Inflammatory macrophage (primary cell): ENCODE results near the gene GNPDA1.

Source experiments
- DNase-seq, 2 donors: peaks; one replicate each; pipeline ENCODE4 v3.0.0-alpha.2; 2020 to 2022

GNPDA1 gene

DNA sequence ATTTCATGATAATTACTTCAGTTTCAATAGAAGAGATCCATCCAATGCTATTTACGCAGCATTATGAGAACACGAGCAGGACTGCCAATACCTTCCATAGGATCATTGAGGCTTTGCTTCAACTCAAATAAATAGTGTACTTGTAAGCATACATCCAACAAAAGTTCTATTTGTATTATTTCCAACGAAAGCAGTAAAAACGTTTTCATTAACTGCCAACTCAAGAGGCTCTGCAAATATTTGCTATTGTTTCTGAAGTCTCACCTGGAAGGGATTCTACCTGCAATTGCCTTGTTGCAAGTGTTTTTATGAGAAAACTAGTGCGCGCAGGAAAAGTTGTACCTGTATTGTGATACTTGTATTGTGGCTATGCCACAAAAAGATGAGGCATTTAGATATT is 11.0 kb upstream of the GNPDA1 start:
- no peak for DNase-seq

DNA sequence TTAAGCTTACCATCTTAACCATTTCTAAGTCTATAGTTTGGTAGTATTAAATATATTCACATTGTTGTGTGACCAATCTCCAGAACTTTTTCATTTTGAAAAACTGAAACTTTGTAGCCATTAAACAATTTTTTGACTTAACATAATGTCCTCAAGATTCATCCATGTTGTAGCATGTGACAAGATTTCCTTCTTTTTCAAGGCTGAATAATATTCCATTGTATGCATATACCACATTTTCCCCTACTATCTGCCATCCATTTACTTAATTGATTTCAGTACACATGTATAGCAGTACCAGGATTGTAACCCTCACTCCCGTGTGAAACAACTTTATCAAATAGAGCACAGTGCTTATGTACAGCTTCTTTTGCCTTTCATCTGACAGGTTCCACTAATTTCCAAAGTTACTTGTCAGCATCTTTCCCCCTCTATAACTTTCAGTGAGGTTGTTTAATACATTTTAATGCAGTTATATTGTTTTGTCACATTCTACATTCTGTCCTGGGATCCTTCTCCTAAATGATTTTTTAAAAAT is 7.4 kb upstream of the GNPDA1 start:
- DNase-seq = no peak

DNA sequence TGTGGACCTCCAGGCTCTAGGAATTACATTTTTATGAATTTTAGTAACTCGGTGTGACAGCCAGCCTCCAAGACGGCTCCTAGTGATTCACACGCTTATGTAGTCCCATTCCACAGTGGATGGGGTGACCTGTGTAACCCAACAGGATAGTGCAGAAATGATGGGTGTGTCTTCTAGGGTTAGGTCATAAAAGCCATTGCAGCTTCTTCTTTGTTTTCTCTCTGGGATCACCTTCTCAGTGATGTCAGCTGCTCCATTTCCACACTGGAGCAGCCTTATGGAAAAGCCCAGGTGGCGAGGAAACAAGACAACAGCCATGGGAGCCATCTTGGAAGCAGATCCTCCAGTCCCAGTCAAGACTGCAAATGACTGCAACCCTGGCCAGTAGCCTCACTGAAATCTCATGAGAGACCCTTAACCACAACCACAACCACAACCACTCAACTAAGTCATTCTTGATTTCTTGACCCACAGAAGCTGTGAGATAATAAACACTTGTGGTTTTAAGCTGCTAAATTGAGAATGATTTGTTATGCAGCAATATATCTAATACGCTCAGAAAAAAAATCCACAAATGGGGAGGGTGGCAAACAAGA is 5.1 kb upstream of the GNPDA1 start:
- no peak for DNase-seq

DNA sequence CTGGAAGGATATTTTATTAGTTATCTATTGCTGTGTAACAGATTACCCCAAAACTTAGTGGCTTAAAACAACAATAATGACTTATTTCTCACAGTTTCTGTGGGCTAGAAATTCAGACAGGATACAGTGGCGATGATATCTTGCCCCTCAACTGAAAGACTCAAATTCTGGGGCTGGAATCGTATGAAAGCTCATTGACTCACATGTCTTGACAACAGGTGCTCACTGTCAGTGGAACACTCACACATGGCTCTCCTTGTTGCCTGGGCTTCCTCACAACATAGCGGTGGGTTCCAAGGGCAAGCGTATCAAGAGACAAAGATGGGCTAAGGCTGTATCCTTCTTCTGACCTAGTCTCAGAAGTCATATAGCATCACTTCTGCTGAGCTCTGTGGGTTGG is 3.7 kb upstream of the GNPDA1 start:
- no peak for DNase-seq

DNA sequence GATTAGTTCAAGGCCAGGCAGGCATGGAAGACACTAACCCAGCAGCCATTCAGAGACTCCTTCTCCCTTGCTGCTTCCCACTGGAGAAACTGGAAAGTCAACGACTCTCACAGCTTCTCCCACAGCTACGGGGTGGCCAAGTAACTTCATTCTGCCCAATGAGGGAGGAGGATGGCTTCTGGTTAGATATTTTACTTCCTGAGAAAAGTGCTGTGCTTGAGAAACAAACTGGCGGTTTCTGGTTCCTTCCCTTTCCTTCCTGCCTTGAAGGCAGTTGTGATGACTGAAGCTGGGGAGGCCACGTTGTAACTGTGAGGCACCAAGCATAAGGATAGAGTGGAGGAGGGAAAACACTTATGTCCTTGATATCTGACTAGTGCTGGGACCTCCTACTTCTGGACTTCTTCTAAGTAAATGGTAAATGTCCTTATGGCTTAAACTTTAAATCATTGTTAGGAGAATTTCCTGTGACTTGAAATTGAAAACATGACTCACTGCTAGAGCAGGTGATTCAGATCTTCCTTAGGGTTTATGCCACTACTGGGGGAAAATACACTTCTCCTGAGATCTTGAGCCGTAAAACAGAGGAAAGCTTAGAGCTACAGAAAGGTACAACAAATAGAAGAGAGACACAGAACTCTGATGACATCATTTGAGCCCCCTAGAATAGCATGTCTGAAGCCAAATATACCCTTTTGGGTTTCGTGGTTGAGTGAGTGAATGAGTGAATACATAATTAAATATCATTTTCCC is 3.1 kb upstream of the GNPDA1 start:
- DNase-seq = peak; percentile 83 to 86

DNA sequence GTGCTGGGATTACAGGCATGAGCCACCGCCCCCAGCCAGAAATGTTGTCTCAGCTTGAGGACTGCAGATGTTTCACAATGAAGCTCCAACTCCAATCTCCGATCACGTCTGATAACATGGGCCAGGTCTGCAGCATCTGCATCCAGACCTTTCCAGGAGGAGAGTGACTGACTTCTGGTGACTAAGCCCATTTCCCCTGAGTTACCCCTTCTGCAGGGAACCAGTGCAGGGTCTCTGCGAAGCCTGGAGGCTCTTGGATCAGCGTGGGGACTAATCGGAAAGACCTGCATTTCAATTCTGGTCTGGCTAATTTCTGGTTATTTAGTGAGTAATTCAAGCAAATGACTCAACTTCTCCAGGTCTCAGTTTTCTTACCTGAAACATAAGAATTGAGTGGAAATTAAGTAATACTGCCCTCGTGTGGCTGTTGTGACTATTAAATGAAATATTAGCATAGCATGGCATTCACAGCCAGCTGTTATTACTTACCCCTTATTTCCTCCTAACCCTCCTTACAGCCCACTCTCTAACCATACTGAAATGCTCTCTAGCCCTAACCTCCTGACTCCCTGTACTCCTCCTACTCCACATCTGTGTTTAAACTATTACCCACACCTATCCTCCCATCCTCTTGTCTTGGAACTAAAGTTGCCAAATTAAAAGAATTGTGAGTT is 2.2 kb upstream of the GNPDA1 start:
- peak; percentile 13 to 65 for DNase-seq

DNA sequence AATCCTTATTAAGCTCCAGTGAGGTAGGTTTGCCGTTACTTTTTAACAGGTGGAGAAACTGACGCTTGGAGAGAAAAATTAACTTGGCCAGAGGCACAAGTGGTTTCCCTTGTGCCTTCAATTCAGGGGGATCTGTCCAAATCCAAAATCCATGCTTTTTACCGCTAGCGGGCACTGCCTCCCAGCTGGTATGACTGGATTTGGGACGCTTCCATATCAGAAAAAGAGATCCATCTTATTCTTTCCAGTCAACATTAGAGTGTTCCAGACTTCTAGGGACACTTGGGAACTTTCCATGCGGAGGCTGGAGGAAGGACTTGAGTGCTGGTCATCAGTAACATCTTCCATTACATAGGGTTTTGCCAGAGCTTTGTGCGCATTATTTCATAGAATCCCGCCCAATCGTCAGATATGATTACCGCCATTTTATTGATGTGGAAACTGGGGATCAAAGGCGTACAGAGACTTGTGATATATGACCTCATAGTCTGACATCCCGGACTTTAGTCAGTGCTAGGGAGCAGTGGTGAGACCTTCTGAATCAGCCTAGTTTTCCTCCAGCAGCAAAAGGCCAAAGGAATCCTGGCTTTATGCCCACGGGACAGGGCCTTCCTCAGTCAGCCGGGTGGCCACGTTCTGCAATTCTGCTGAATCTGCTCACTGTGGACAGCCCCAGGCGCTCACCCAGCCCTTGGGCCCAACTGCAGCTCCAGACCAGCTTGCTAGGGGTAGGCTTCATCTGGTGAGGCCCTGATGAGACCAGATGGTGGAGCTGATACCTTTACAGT is 1.1 kb upstream of the GNPDA1 start:
- DNase-seq = no peak

DNA sequence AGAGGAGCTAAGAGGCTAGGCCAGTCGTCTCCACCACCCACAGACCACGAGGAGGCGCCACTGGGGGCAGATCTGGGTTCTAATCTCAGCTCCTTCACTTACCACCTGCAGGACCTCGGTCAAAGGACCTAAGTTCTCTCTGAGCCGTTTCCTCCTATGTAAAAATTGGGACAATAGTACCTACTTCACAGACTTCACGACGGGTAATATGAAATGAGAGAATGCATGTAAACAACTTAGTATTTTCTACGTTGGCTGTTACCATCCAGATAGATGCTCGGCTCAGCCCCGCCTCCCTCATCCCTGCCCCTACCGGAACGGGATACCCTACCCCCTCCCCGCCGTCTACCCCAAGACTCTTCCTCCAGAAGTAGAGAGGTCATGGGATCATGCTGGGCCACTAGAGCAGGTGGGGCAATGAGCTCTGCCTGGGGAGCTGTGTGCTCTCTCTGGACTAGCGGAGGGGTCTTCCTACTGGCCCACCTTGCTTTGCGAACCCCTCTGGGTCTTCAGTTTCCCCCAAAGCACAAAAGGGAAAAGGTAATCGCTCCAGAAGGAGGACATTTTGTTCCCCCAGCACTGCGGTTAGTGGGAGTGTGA is 541 bp downstream of the GNPDA1 start:
- DNase-seq = peak; percentile 60 to 63

DNA sequence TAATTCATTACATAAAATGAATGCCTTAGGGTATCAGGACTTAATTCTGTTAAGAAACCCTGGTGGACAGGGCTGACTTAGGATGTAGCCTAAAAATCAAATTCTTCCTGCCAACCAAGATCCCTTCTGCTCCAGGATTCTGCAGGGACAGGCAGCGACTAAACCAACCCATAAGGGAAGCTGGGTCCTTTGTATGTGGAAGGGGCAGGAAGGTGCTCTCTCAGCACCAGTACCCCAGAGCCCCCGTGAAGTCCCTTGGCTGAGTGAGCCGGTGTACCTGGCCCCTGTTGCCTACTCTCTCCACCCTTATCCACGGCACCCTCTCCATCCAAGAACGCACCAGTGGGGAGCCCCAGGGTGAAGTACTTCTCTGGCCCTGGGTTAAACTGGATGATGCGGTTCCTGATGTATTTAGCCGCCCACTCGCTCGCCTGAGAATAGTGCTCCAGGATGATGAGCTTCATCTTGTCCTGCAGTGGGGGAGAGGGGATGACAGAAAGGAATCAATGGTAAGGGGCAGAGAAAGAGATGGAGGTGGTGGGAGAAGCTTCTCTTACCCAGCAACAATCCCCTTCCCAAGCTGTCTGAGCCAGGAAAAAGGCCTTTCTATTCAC is 1.1 kb downstream of the GNPDA1 start:
- DNase-seq = no peak

DNA sequence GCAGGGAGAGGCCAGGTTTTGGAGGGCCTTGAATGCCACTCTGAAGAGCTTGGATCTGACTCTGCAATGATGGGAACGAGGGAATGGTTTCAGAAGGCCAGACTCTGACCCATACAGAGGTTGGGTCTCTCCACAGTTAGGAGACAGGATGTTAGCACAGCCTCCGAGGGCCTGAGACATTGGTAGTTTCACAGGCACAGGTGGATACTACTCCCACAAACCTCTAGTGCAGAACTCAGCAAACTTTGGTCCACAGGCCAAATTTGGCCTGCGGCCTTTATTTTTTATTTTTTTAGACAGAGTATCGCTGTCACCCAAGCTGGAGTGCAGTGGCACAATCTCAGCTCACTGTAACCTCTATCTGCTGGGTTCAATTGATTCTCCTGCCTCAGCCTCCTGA is 2.9 kb downstream of the GNPDA1 start:
- DNase-seq = no peak

DNA sequence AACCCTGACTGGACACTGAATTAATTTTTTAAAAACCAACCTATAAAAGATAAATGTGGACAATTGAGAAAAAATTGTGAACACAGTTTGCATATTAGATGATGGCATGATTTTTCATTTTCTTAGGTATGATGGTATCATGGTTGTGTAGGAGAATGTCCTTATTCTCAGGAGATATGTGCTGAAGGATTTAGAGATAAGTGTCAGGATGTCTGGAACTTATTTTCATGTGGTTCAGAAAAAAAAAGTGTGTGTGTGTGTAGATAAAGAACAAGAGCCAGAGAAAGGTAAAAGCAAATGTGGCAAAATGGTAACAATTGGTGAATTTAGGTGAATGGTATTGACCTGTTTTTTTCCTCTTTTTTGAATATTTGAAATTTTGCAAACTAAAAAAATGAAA is 4.0 kb downstream of the GNPDA1 start:
- DNase-seq = no peak

DNA sequence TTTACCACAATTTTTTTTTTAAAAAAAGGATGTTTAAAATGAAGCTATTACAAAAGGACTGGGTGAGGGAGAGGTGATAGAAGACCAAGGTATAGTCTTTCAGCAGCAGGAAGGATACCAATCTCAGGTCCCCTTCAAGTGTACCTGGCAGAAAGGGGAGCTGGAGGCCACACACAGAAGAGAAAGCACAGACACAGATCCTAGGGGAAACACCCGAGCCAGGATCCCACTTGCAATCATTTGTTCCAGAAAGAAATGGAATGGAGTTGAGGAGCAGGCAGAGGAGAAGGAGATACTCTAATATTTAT is 5.6 kb downstream of the GNPDA1 start:
- DNase-seq = no peak

DNA sequence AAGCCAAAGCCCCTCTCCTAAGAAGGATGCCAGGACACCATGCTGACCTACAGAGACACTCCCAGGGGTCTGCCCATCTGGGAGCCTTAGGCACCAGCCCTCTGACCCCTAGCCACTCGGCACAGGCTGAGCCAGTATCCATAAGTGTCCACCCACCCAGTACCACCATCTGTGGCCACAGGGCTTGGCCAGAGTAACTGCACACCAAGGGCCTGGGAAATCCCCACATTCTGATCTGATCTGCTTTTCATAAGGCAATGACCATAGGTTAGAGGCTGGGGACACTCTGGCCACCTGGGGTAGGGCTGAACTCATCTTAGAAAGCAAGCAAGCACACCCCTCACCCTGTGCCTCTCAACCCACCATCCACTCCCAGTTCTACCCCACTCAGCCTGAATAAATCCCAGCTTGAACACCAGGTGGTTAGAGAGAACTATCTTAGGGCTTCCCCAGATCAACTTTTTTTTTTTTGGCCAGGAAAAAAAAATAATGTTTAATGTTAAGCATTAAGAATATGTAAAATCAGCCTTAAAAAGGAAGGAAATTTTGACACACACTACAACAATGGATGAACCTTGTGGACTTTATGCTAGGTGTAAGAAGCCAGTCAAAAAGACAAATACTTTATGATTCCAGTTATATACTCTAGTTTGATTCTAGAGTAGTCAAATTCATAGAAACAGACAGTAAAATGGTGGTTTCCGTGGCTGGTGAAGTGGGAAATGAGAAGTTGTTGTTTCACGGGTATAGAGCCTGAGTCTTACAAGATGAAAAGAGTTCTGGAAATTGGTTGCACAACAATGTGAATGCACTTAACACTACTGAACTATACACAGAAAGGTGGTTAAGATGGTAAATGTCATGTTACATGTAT is 6.2 kb downstream of the GNPDA1 start:
- peak in 1 of 2 donors; percentile 48 for DNase-seq

DNA sequence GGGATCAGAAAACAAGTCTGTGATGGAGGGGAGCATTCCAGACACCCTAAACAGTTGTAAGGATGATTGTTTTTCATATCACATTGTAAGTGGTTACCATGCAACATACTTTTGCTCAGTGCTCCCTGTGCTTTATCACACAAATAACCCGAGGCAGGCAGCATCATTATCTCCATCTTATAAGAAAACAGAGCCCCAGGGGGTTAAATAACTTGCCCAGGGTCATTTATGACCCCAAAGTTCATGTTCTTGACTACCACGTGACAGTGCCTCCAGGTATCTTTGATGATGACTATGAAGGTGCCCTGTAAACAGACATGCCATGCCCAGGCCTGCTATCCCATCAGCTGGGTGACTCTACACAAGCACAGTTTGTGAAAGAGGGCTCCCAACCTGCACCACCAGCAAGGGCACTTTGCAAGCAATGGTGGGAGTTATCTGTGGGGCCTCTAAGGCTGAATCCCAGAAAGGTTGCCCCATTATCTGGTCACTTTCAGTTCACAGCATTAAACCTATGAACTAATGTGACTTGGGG is 9.5 kb downstream of the GNPDA1 start:
- no peak for DNase-seq

DNA sequence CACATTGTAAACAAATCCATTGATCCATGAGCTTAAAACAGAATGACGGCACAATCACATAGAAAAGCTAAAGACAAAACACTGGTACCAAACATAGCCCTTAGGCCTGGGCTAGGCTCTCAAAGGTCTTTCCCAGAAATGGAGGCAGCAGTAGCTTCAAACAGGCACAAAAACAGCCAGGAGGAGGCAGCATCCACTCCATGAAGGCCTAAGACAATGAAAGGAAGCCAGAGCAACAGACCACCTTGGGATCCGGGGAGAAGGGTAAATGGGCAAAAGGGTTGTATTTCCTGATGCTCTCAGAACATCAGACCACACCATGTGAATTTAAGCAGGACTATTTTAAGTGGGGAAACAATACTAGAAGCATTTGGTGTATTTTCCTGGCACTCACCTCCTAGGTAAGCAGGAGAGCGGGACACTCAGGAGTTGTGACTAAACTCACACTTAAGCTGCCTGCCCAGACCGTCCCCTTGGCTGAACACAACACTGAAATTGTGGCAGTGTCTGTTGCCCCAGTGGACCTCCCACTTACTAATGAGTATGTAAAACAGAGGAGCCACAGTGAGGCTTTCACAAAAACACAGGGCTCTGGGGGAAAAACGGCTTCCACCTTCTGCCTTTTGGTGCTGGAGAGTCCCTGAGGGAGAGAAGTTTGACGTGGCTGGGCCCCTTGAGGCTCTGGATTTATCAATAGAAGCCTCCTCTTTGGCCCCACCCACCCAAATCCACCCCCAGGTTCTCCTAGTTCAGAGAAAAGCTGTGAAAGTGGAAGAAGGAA is 11.9 kb downstream of the GNPDA1 start:
- peak; percentile 15 to 16 for DNase-seq

DNA sequence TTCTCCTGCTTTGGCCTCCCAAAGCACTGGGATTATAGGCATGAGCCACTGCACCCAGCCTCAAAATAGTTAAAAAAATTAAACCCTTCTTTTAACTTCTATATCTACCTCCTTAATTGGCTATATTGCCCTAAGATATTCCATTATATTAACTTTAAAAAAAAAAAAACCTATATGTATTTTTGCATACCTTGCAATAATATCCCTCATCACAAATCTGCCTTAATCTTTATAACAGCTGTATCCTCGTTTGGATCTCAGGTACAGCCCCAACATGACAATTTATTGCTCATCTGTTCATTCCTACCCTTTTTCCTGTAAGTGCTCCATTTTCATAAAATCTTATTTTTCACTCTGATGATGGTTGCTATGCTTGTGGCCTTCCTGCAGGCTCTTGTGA is 12.7 kb downstream of the GNPDA1 start:
- no peak for DNase-seq

DNA sequence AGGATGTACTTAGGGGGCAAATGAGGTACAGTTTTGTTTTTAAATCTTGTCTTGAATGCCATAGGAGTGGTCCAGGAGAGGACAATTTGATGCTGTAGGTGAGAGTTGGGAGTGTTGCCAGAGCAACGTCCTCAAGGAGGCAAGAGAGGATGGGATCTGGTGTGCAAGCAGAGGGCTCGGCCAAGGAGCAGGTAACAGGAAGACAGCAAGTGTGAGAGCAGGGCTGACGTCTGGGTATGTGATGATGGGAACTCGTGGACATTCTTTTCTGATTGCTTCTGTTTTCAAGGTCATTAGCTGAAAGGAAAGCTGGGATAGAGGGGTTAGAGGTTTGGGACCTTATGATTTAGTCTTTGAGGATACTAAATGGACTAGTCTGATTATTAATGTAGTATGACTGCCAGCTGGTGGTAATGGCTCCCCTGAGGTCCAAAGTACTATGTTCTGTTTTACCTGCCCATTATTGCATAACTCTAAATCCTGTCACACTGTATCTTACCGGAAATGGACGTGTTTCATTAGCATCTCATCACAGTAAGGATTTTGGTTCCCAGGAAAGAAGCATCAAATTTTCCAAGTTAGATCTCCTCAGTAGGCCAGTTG is 15.4 kb downstream of the GNPDA1 start:
- DNase-seq = no peak

DNA sequence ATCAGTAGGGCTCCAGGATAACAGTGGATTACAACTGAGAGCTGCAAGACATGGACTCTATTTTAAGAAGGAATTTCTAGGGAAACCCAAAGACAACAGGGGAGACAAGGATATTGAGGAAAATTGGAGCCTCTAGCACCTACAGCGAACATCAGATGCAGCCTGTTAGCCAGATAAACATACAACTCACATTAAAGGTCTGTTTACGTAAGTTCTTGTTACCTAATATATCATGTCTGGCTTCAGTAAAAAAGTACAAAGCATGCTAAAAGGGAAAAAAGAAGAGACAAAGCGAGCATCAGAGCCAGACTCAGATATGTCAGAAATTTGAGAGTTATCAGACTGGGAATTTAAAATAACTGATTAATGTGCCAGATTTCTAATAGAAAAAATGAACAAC is 17.2 kb downstream of the GNPDA1 start:
- DNase-seq = no peak

DNA sequence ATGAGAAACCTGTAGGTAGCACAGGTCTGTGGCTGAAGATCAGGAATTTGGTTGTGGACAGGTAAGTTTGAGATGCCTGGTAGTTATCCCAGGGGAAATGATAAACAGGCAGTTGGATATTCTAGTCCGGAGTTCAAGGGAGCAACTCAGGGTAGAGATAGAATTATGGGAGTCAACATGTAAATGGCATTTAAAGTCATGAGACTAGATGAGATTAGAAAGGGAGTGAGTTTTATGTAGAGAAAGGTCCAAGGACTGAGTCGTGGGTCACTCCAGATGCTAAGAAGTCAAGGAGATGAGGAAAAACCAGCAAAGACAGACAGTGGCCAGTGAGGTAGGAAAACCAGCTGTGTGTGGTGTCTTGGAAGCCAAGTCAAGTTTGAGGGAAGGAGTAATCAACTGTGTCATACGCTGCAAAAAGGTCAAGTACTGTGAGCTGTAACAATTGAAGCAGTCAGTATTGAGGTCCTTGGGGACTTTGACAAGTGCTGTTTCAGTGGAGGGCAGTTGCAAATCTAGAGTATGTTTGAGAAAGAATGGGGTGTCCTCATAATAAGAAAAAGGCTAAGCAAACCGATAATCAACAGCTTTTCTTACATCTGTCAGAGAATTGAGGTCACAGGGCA is 18.2 kb downstream of the GNPDA1 start:
- DNase-seq = no peak
